Panc1 (cell line): ENCODE data around the gene CCDC60. TPM values are rescaled to one million over a fixed set of nuclear protein-coding genes. Genes with fewer than 3 reads are reported as not detected.

ENCODE experiments used
- ATAC-seq: fragments of 200-7000 bp; cut with Tn5 transposase; 2 replicates; pipeline ENCODE4 v1.9.1; 2020; ENCODE audit warnings: mild to moderate bottlenecking, moderate library complexity
- BruUV-seq: library from RNA; stranded (reverse); fragments of 400-500 nt; replicated peaks from 2 replicates; lab custom pipeline; 2021; lab: Mats Ljungman, UMichigan
- CTCF ChIA-PET: fragments of 300-600 bp; sonication (Branson Sonifier 250); formaldehyde crosslinking; loops from one replicate; lab custom pipeline; 2022; ENCODE audit warnings: antibody characterized with exemption; lab: Charles Lee
- POLR2A ChIA-PET: fragments of 300-600 bp; sonication (Branson Sonifier 250); formaldehyde crosslinking; loops from one replicate; lab custom pipeline; 2022; ENCODE audit warnings: antibody characterized with exemption; lab: Charles Lee
- DNase-seq: peaks from one replicate; pipeline ENCODE4 v3.0.0-alpha.2; 2010; ENCODE audit warnings: low read depth, low spot score
- H3K27ac ChIP-seq: 2 replicates; pipeline ENCODE4 v1.5.1; 2011; ENCODE audit warnings: mild to moderate bottlenecking, low read length, inconsistent platforms
- H3K27me3 ChIP-seq: fragments of 200-500 bp; sonication (Bioruptor generic); 2 replicates; pipeline ENCODE4 v1.6.0; 2014; ENCODE audit warnings: low read length, inconsistent platforms; ENCODE audit not compliant: control insufficient read depth, insufficient read depth
- H3K36me3 ChIP-seq: fragments of 200-500 bp; sonication (Bioruptor generic); 2 replicates; pipeline ENCODE4 v1.5.1; 2014; ENCODE audit warnings: inconsistent platforms, mild to moderate bottlenecking, low read length, moderate library complexity; ENCODE audit not compliant: control insufficient read depth, insufficient read depth
- H3K4me1 ChIP-seq: 2 replicates; pipeline ENCODE4 v1.5.1; 2011; ENCODE audit warnings: inconsistent platforms, mild to moderate bottlenecking, low read length, moderate library complexity; ENCODE audit not compliant: control insufficient read depth, insufficient read depth
- H3K4me3 ChIP-seq, 2 experiments: 2 replicates each; pipeline ENCODE4 v1.5.1; 2011 to 2012; ENCODE audit warnings: low read depth in 2 of 2, low read length in 2 of 2, mild to moderate bottlenecking in 2 of 2, inconsistent platforms in 1 of 2, moderate library complexity in 1 of 2
- H3K9me3 ChIP-seq: fragments of 200-500 bp; sonication (Bioruptor generic); 2 replicates; pipeline ENCODE4 v1.5.1; 2014; ENCODE audit warnings: low read depth, mild to moderate bottlenecking, inconsistent platforms, low read length, moderate library complexity; ENCODE audit not compliant: control insufficient read depth, insufficient read depth
- CTCF ChIP-seq: fragments of 450-650 bp; IDR thresholded peaks from 2 replicates; pipeline ENCODE4 v1.5.1; 2017; ENCODE audit warnings: mild to moderate bottlenecking
- POLR2AphosphoS5 ChIP-seq: IDR thresholded peaks from 2 replicates; pipeline ENCODE4 v1.6.1; 2012; ENCODE audit warnings: mild to moderate bottlenecking, low read depth, low read length, moderate library complexity
- REST ChIP-seq, 2 experiments: IDR thresholded peaks; 2 replicates each; pipeline ENCODE4 v1.6.1; 2011 to 2012; ENCODE audit warnings: low read depth in 2 of 2, control low read depth in 1 of 2, low read length in 1 of 2, mild to moderate bottlenecking in 1 of 2, moderate library complexity in 1 of 2; ENCODE audit not compliant: insufficient read depth in 1 of 2
- SIN3A ChIP-seq: IDR thresholded peaks from 2 replicates; pipeline ENCODE4 v1.6.1; 2012; ENCODE audit warnings: low read depth, mild to moderate bottlenecking, low read length, moderate library complexity, borderline replicate concordance; ENCODE audit not compliant: insufficient read depth
- TCF7L2 ChIP-seq: IDR thresholded peaks from 2 replicates; pipeline ENCODE4 v1.6.1; 2011; ENCODE audit warnings: mild to moderate bottlenecking, low read depth, low read length, inconsistent platforms
- in situ Hi-C: cut with HindIII; loops from 2 replicates; pipeline ENCODE4 v1.10.0; 2016; ENCODE audit warnings: low sequenced_read_pairs, low pct_unique_long_range_greater_than_20kb
- intact Hi-C: fragments of 100-400 bp; cut with micrococcal nuclease; formaldehyde crosslinking; loops from one replicate; pipeline ENCODE4 v1.10.0; 2022; ENCODE audit not compliant: unreplicated experiment
- total RNA-seq: library from RNA; stranded (reverse); gene quantifications from one replicate; pipeline ENCODE4 v1.2.1, GENCODE V29; 2021; ENCODE audit not compliant: unreplicated experiment

Gene CCDC60
- total RNA-seq, 1 experiment from 2014 or later: not detected

- in situ Hi-C loops: no loop called here
- intact Hi-C loops: no loop called here
- Histone ChIP-seq H3K9me3 (no peaks in the 10 kb centered on the region), H3K36me3 (no peaks in the 10 kb centered on the region), H3K27ac (no peak overlapping the region), H3K4me1 (no peaks in the 10 kb centered on the region), H3K27me3 (peaks cover 3% of the 10 kb centered on the region), H3K4me3 (no peak overlapping the region)
- ATAC-seq: no peak
- DNase-seq: peak; percentile 7
- BruUV-seq: no TSS peak
- ChIA-PET CTCF (no interaction called here), POLR2A (no interaction called here)
- TF ChIP-seq CTCF (peak; percentile 46), TCF7L2 (no peak)
Measured at GRCh38 chr12:119328111-119328510, 6.4 kb upstream of the CCDC60 start.

- no peaks in the 10 kb centered on the region for H3K9me3 ChIP-seq
- no TSS peak for BruUV-seq
- no peak overlapping the region for H3K4me3 ChIP-seq
- no peaks in the 10 kb centered on the region for H3K36me3 ChIP-seq
- intact Hi-C loops: no loop called here
- CTCF ChIA-PET: no interaction called here
- H3K27me3 ChIP-seq: peaks cover 8% of the 10 kb centered on the region; the same call in 1 of the 2 replicates
- no peak for DNase-seq
- TF ChIP-seq TCF7L2 (no peak), REST (IDR thresholded peaks at IDR 0.05; ENCODE audit: insufficient read depth in 1 of 2, low read depth in 2 of 2, low read length in 1 of 2) (no peak), CTCF (no peak), SIN3A (no peak), POLR2AphosphoS5 (no peak)
- POLR2A ChIA-PET: no interaction called here
- ATAC-seq: no peak
- no peak overlapping the region for H3K27ac ChIP-seq
- H3K4me1 ChIP-seq: no peaks in the 10 kb centered on the region
- in situ Hi-C loops: no loop called here
Measured at GRCh38 chr12:119338593-119339363, 4.2 kb downstream of the CCDC60 start.
